CD14-positive monocyte (primary cell): ENCODE data around the gene ANAPC16. TPM values are rescaled to one million over a fixed set of nuclear protein-coding genes. Genes with fewer than 3 reads are reported as not detected.

Experiments used
- DNase-seq, 3 donors: peaks; one replicate each; pipeline ENCODE4 v3.0.0-alpha.2; 2011 to 2022
- H2AFZ ChIP-seq: 2 replicates; pipeline ENCODE4 v1.6.0; 2012; ENCODE audit warnings: mild to moderate bottlenecking, low read depth, low read length, inconsistent platforms; ENCODE audit not compliant: insufficient read depth, poor library complexity, severe bottlenecking
- H3K27ac ChIP-seq, 2 donors: 1 replicate in 1 of 2; 2 replicates in 1 of 2; pipeline ENCODE4 v1.5.1; 2012 to 2013; ENCODE audit warnings: low read length in 2 of 2, control low read depth in 1 of 2, inconsistent platforms in 1 of 2, low read depth in 1 of 2, mild to moderate bottlenecking in 1 of 2
- H3K27me3 ChIP-seq, 2 donors: one replicate each; pipeline versions ENCODE4 v1.6.0 to v1.6.1; 2011 to 2013; ENCODE audit warnings: low read length in 2 of 2; ENCODE audit not compliant: control insufficient read depth in 2 of 2, insufficient read depth in 2 of 2
- H3K36me3 ChIP-seq, 2 donors: replicated peaks in 1 of 2; 1 replicate in 1 of 2; 2 replicates in 1 of 2; pipeline versions ENCODE4 v1.5.1 to v1.6.1; 2012 to 2013; ENCODE audit warnings: low read length in 2 of 2, control low read depth in 1 of 2, inconsistent platforms in 1 of 2, mild to moderate bottlenecking in 1 of 2; ENCODE audit not compliant: insufficient read depth in 2 of 2, control insufficient read depth in 1 of 2
- H3K4me1 ChIP-seq, 2 donors: 1 replicate in 1 of 2; 2 replicates in 1 of 2; pipeline versions ENCODE4 v1.5.1 to v1.6.1; 2012 to 2013; ENCODE audit warnings: low read length in 2 of 2, control low read depth in 1 of 2, inconsistent platforms in 1 of 2, mild to moderate bottlenecking in 1 of 2, moderate library complexity in 1 of 2; ENCODE audit not compliant: insufficient read depth in 2 of 2, control insufficient read depth in 1 of 2
- H3K4me2 ChIP-seq: replicated peaks from 2 replicates; pipeline ENCODE3; 2012; ENCODE audit warnings: low read length, moderate library complexity, mild to moderate bottlenecking; ENCODE audit not compliant: poor library complexity, severe bottlenecking; ENCODE audit errors: extremely low read depth
- H3K4me3 ChIP-seq, 3 experiments: fragments of 200-600 bp in 1 of 3; sonication (generic) in 1 of 3; replicated peaks in 1 of 3; 1 replicate in 2 of 3; 2 replicates in 1 of 3; pipeline ENCODE4 v1.5.1; 2011 to 2013; ENCODE audit warnings: low read length in 3 of 3, mild to moderate bottlenecking in 3 of 3, control low read depth in 2 of 3, low read depth in 2 of 3, inconsistent platforms in 1 of 3, moderate library complexity in 1 of 3
- H3K79me2 ChIP-seq: 2 replicates; pipeline ENCODE4 v1.6.0; 2012; ENCODE audit warnings: mild to moderate bottlenecking, control low read depth, inconsistent platforms, low read length, moderate library complexity; ENCODE audit not compliant: insufficient read depth
- H3K9ac ChIP-seq: 2 replicates; pipeline ENCODE4 v1.6.0; 2017; ENCODE audit warnings: low read length, mild to moderate bottlenecking; ENCODE audit not compliant: insufficient read depth, poor library complexity, severe bottlenecking
- H3K9me3 ChIP-seq, 2 donors: replicated peaks in 1 of 2; 1 replicate in 1 of 2; 2 replicates in 1 of 2; pipeline versions ENCODE4 v1.5.1 to v1.6.1; 2012 to 2013; ENCODE audit warnings: low read length in 2 of 2, control low read depth in 1 of 2; ENCODE audit not compliant: control insufficient read depth in 1 of 2, insufficient read depth in 1 of 2
- H4K20me1 ChIP-seq: 2 replicates; pipeline ENCODE4 v1.6.0; 2012; ENCODE audit warnings: mild to moderate bottlenecking, low read length, control low read depth, moderate library complexity; ENCODE audit not compliant: insufficient read depth
- H3K27ac Mint-ChIP-seq, 7 donors: one replicate each; pipeline ENCODE4 v1.8.0; 2020; ENCODE audit warnings: mild to moderate bottlenecking in 7 of 7, mixed read lengths in 7 of 7, moderate library complexity in 6 of 7, inconsistent platforms in 2 of 7
- H3K27me3 Mint-ChIP-seq, 3 donors: one replicate each; pipeline ENCODE4 v1.8.0; 2021 to 2022; ENCODE audit warnings: low read depth in 3 of 3, mild to moderate bottlenecking in 3 of 3, mixed read lengths in 3 of 3, moderate library complexity in 3 of 3, inconsistent platforms in 1 of 3
- H3K36me3 Mint-ChIP-seq, 2 donors: one replicate each; pipeline ENCODE4 v1.8.0; 2020; ENCODE audit warnings: mixed read lengths in 2 of 2, inconsistent platforms in 1 of 2, mild to moderate bottlenecking in 1 of 2
- H3K4me1 Mint-ChIP-seq: one replicate; pipeline ENCODE4 v1.8.0; 2020; ENCODE audit warnings: mild to moderate bottlenecking, mixed read lengths
- H3K4me3 Mint-ChIP-seq, 2 donors: one replicate each; pipeline ENCODE4 v1.8.0; 2020; ENCODE audit warnings: mild to moderate bottlenecking in 2 of 2, mixed read lengths in 2 of 2, moderate library complexity in 1 of 2
- H3K9me3 Mint-ChIP-seq, 7 donors: one replicate each; pipeline ENCODE4 v1.8.0; 2020 to 2022; ENCODE audit warnings: mixed read lengths in 7 of 7, mild to moderate bottlenecking in 6 of 7, moderate library complexity in 6 of 7, inconsistent platforms in 2 of 7
- CTCF ChIP-seq: fragments of 200-600 bp; IDR thresholded peaks from one replicate; pipeline ENCODE4 v1.8.0; 2022; ENCODE audit warnings: antibody characterized with exemption, mild to moderate bottlenecking
- WGBS: methylation state at CpG from one replicate; pipeline ENCODE4 v1.1.5; 2013; ENCODE audit warnings: missing lambda C conversion rate; ENCODE audit not compliant: insufficient coverage; 5-methylcytosine and 5-hydroxymethylcytosine counted together
- intact Hi-C, 2 donors: fragments of 100-400 bp; cut with micrococcal nuclease; formaldehyde crosslinking; loops; one replicate each; pipeline versions ENCODE4 v1.15.0 to v1.15.1; 2023
- polyA plus RNA-seq, 3 donors: library from polyadenylated mRNA; depleted of rRNA in 1 of 3; unstranded in 2 of 3; stranded (reverse) in 1 of 3; fragments of 300-500 nt in 2 of 3; fragments of >200 nt in 1 of 3; fragmentation: Illumina TruSeq in 2 of 3; gene quantifications; 1 replicate in 2 of 3; 2 replicates in 1 of 3; pipeline ENCODE4 v1.2.3, GENCODE V29; 2012 to 2021

Gene ANAPC16
- polyA plus RNA-seq, 3 donors = 65.5 to 167 (median 148) TPM

DNA sequence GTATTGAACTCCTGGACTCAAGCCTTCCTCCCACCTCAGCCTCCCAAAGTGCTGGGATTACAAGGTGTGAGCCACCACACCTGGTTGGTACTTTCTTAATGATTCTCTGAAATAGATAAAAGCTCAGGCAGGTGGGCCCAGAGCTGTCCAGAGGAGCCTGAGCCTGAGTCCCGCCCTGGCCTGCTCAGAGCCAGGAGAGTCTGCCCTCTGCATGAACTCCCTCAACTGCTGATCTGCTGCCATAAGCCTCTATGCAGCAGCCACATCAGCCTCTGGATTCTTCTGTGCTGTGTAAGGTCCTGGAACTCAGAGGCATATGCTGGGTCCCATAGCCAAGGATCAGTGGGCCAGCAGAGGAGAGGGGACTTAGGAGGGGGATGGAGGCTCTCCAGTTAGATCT lies 34.9 kb downstream of the ANAPC16 start:
- WGBS = 92% methylated on average over 1 of the region's 1 CpG
- peaks cover 0 to 1% (median 0%) of the 10 kb centered on the region in 7 donors for H3K9me3 Mint-ChIP-seq

DNA sequence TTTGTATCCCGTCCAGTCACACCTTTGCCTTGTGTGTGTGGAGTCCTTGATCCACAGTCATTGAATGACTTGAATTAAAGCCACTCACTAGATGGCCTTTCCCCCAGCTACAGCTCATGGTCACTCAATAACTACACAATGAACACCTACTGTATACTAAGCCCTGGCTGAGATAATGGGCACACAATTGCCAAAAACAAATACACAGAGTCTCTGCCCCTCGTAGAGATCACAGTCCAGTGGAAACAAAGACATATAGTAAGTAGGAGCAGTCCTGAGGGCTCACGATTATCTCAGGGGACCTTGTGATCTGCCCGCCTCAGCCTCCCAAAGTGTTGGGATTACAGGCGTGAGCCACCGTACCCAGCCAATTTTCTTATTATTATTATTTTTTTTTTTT lies 35.8 kb downstream of the ANAPC16 start:
- TF ChIP-seq CTCF = no peak
- no peak overlapping the region for H2AFZ ChIP-seq
- no peak overlapping the region for H3K27ac ChIP-seq
- H3K4me1 ChIP-seq = peaks cover 35 to 44% of the 10 kb centered on the region in 2 donors
- Mint-ChIP-seq H3K36me3 (no peaks in the 10 kb centered on the region), H3K4me3 (no peak overlapping the region), H3K27me3 (peaks cover 0 to 3% (median 2%) of the 10 kb centered on the region in 3 donors), H3K27ac (no peak overlapping the region), H3K9me3 (no peaks in the 10 kb centered on the region), H3K4me1 (peaks cover 41% of the 10 kb centered on the region)
- H3K27me3 ChIP-seq = no peaks in the 10 kb centered on the region
- no peaks in the 10 kb centered on the region for H4K20me1 ChIP-seq
- intact Hi-C loops = no loop called here
- H3K9ac ChIP-seq = no peak overlapping the region
- WGBS = 71% methylated on average over 1 of the region's 6 CpGs
- no peaks in the 10 kb centered on the region for H3K9me3 ChIP-seq
- no peak overlapping the region for H3K4me3 ChIP-seq
- H3K36me3 ChIP-seq = no peaks in the 10 kb centered on the region
- H3K79me2 ChIP-seq = no peaks in the 10 kb centered on the region
- DNase-seq = no peak
- H3K4me2 ChIP-seq = no peak overlapping the region

More for the DNA sequence above, 34.9 kb downstream of the ANAPC16 start:
- no peaks in the 10 kb centered on the region for H3K36me3 ChIP-seq
- H3K79me2 ChIP-seq = no peaks in the 10 kb centered on the region
- H3K27ac ChIP-seq = no peak overlapping the region
- Mint-ChIP-seq H3K36me3 (no peaks in the 10 kb centered on the region), H3K4me1 (peaks cover 39% of the 10 kb centered on the region), H3K4me3 (no peak overlapping the region), H3K27me3 (peaks cover 0 to 4% (median 3%) of the 10 kb centered on the region in 3 donors), H3K27ac (peak overlapping the region in 1 of 7 donors; percentile 26)
- DNase-seq = no peak
- intact Hi-C loops = no loop called here
- no peak overlapping the region for H3K9ac ChIP-seq
- TF ChIP-seq CTCF = no peak
- H3K9me3 ChIP-seq = no peaks in the 10 kb centered on the region
- H3K27me3 ChIP-seq = no peaks in the 10 kb centered on the region
- no peak overlapping the region for H2AFZ ChIP-seq
- H4K20me1 ChIP-seq = no peaks in the 10 kb centered on the region
- H3K4me2 ChIP-seq = no peak overlapping the region
- H3K4me1 ChIP-seq = peaks cover 29 to 35% of the 10 kb centered on the region in 2 donors
- H3K4me3 ChIP-seq = no peak overlapping the region
